Endothelial cell of umbilical vein (primary cell): ENCODE measurements around the gene ATG4D. TPM values are rescaled to one million over a fixed set of nuclear protein-coding genes. Genes with fewer than 3 reads are reported as not detected.
A peak's percentile ranks its signal among the peaks of the same experiment; 100 is the strongest.

Experiments
- BruUV-seq: library from RNA; stranded (reverse); fragments of 400-500 nt; replicated peaks from 2 replicates; lab custom pipeline; 2021; lab: Mats Ljungman, UMichigan
- CTCF ChIA-PET: fragments of 300-600, 350-600 bp; sonication (Branson Sonifier 250); formaldehyde crosslinking; loops from one replicate; lab custom pipeline; 2021; ENCODE audit warnings: antibody characterized with exemption, inconsistent platforms; lab: Charles Lee
- POLR2A ChIA-PET: fragments of 300-600, 350-600 bp; sonication (Branson Sonifier 250); formaldehyde crosslinking; loops from one replicate; lab custom pipeline; 2021; ENCODE audit warnings: antibody characterized with exemption, inconsistent platforms; lab: Charles Lee
- DNase-seq: peaks from one replicate; pipeline ENCODE4 v3.0.0-alpha.2; 2011; ENCODE audit warnings: low read depth, low spot score
- FAIRE-seq: peaks from 2 replicates; lab custom pipeline; 2011; peaks lifted over from hg19 to GRCh38; lab: Jason Lieb, UNC
- H2AFZ ChIP-seq: 2 replicates; pipeline ENCODE4 v1.6.0; 2012; ENCODE audit warnings: low read depth, low read length, control low read depth, inconsistent platforms
- H3K27ac ChIP-seq: 2 replicates; pipeline ENCODE4 v1.5.1; 2011; ENCODE audit warnings: low read depth, mild to moderate bottlenecking, control low read depth, low read length, moderate library complexity; ENCODE audit not compliant: insufficient read depth
- H3K27me3 ChIP-seq, 2 experiments: 2 replicates each; pipeline versions ENCODE4 v1.6.0 to v1.6.1; 2011; ENCODE audit warnings: low read length in 2 of 2, mixed read lengths in 1 of 2; ENCODE audit not compliant: control insufficient read depth in 2 of 2, insufficient read depth in 2 of 2
- H3K36me3 ChIP-seq, 2 experiments: 2 replicates in 1 of 2; 3 replicates in 1 of 2; pipeline ENCODE4 v1.5.1; 2011; ENCODE audit warnings: low read length in 2 of 2, mild to moderate bottlenecking in 1 of 2, moderate library complexity in 1 of 2; ENCODE audit not compliant: control insufficient read depth in 2 of 2, insufficient read depth in 2 of 2; ENCODE audit errors: extremely low read depth in 1 of 2
- H3K4me1 ChIP-seq: 3 replicates; pipeline ENCODE4 v1.5.1; 2011; ENCODE audit warnings: mild to moderate bottlenecking, low read length; ENCODE audit not compliant: control insufficient read depth, insufficient read depth; ENCODE audit errors: extremely low read depth
- H3K4me2 ChIP-seq: 2 replicates; pipeline ENCODE4 v1.6.1; 2011; ENCODE audit warnings: low read length, control low read depth, mixed read lengths; ENCODE audit not compliant: insufficient read depth
- H3K4me3 ChIP-seq, 3 experiments: fragments of 200-600 bp in 1 of 3; sonication (generic), shearing (Covaris generic) in 1 of 3; replicated peaks in 1 of 3; 2 replicates each; pipeline ENCODE4 v1.5.1; 2011 to 2016; ENCODE audit warnings: control low read depth in 3 of 3, low read length in 3 of 3, mild to moderate bottlenecking in 2 of 3, inconsistent platforms in 1 of 3, low read depth in 1 of 3, moderate library complexity in 1 of 3; ENCODE audit not compliant: insufficient read depth in 1 of 3
- H3K79me2 ChIP-seq: 2 replicates; pipeline ENCODE4 v1.6.0; 2012; ENCODE audit warnings: low read length, inconsistent platforms; ENCODE audit not compliant: control insufficient read depth, insufficient read depth
- H3K9ac ChIP-seq: replicated peaks from 2 replicates; pipeline ENCODE3; 2011; ENCODE audit warnings: low read length, control low read depth; ENCODE audit not compliant: insufficient read depth; ENCODE audit errors: extremely low read depth
- H3K9me1 ChIP-seq: replicated peaks from 3 replicates; pipeline ENCODE4 v1.6.0; 2011; ENCODE audit warnings: mild to moderate bottlenecking, low read length; ENCODE audit not compliant: control insufficient read depth, insufficient read depth; ENCODE audit errors: extremely low read depth
- H3K9me3 ChIP-seq: replicated peaks from 2 replicates; pipeline ENCODE4 v1.5.1; 2012; ENCODE audit warnings: low read length, inconsistent platforms; ENCODE audit not compliant: control insufficient read depth, insufficient read depth
- H4K20me1 ChIP-seq: replicated peaks from 2 replicates; pipeline ENCODE3; 2011; ENCODE audit warnings: mild to moderate bottlenecking, low read length; ENCODE audit not compliant: control insufficient read depth, insufficient read depth; ENCODE audit errors: extremely low read depth
- CTCF ChIP-seq, 2 donors: IDR thresholded peaks; 1 replicate in 1 of 2; 2 replicates in 1 of 2; pipeline ENCODE4 v1.5.1; 2011; ENCODE audit warnings: low read length in 2 of 2, mild to moderate bottlenecking in 2 of 2, moderate library complexity in 2 of 2, control low read depth in 1 of 2, inconsistent platforms in 1 of 2, low read depth in 1 of 2; ENCODE audit not compliant: insufficient read depth in 1 of 2; ENCODE audit errors: extremely low read depth in 1 of 2
- EZH2 ChIP-seq: IDR thresholded peaks from 2 replicates; pipeline ENCODE4 v1.6.1; 2012; ENCODE audit warnings: borderline replicate concordance, low read depth, mild to moderate bottlenecking, moderate library complexity, low read length, inconsistent platforms; ENCODE audit not compliant: severe bottlenecking
- FOS ChIP-seq: IDR thresholded peaks from 2 replicates; pipeline ENCODE4 v1.6.1; 2011; ENCODE audit warnings: mild to moderate bottlenecking, low read length, moderate library complexity, borderline replicate concordance; ENCODE audit not compliant: insufficient read depth
- GATA2 ChIP-seq: IDR thresholded peaks from 2 replicates; pipeline ENCODE4 v1.7.0; 2011; ENCODE audit warnings: low read depth, mild to moderate bottlenecking, moderate library complexity, mixed read lengths, low read length; ENCODE audit not compliant: insufficient read length, insufficient read depth
- JUN ChIP-seq: IDR thresholded peaks from 2 replicates; pipeline ENCODE4 v1.6.1; 2011; ENCODE audit warnings: borderline replicate concordance, low read depth; ENCODE audit not compliant: insufficient read length, insufficient read depth
- MAX ChIP-seq: IDR thresholded peaks from 2 replicates; pipeline ENCODE4 v1.6.1; 2011; ENCODE audit not compliant: insufficient read depth, insufficient read length
- MYC ChIP-seq: IDR thresholded peaks from one replicate; pipeline ENCODE4 v1.6.1; 2011; ENCODE audit warnings: mild to moderate bottlenecking, low read depth, low read length
- POLR2A ChIP-seq: IDR thresholded peaks from 2 replicates; pipeline ENCODE4 v1.6.1; 2012; ENCODE audit warnings: low read depth, mild to moderate bottlenecking, control low read depth, low read length
- POLR2AphosphoS5 ChIP-seq: IDR thresholded peaks from 2 replicates; pipeline ENCODE4 v1.6.1; 2012; ENCODE audit warnings: low read depth, mild to moderate bottlenecking, control low read depth, low read length, moderate library complexity; ENCODE audit not compliant: insufficient read depth
- dilution Hi-C: fragments of 300-500 bp; cut with MboI; formaldehyde crosslinking; loops from one replicate; pipeline ENCODE4 v1.15.0; 2019; ENCODE audit warnings: low sequenced_read_pairs; ENCODE audit not compliant: extremely low pct_ligation_motif_present
- intact Hi-C: fragments of 100-400 bp; cut with micrococcal nuclease; formaldehyde crosslinking; loops from one replicate; pipeline ENCODE4 v1.10.0; 2022
- polyA plus RNA-seq, 4 experiments: library from polyadenylated mRNA; depleted of rRNA in 3 of 4; stranded (reverse) in 3 of 4; unstranded in 1 of 4; fragments of >200 nt; gene quantifications; 2 replicates each; pipeline versions ENCODE4 v1.2.1 to v1.2.3, GENCODE V29; 2011 to 2012; ENCODE audit warnings: missing spikeins in 1 of 4
- total RNA-seq: library from RNA; stranded (reverse); gene quantifications from 2 replicates; pipeline ENCODE4 v1.2.3, GENCODE V29; 2021

Gene ATG4D
- total and polyA plus RNA-seq, 2 donors (not counting 3 experiments of a cell fraction or from before 2014, with no cell fraction given): 19.8 to 24.9 TPM

- dilution Hi-C loops (no loop called here), intact Hi-C loops (loop anchor here (5.0 kb wide), 1 partner anchor 187 kb away; no protein-coding TSS in a partner anchor)
- ChIA-PET POLR2A (no interaction called here), CTCF (interaction anchor here (2.7 kb wide), 1 partner anchor 189 kb away, joined by 12 read pairs; no protein-coding TSS in a partner anchor)
- Histone ChIP-seq H3K4me2 (no peak overlapping the region), H3K9ac (no peak overlapping the region), H3K4me1 (no peaks in the 10 kb centered on the region), H4K20me1 (no peaks in the 10 kb centered on the region), H3K9me1 (no peaks in the 10 kb centered on the region), H3K27ac (no peak overlapping the region), H3K79me2 (no peaks in the 10 kb centered on the region), H3K9me3 (no peaks in the 10 kb centered on the region), H3K4me3 (no peak overlapping the region), H3K36me3 (no peaks in the 10 kb centered on the region), H3K27me3 (peaks cover 21 to 29% of the 10 kb centered on the region in 2 experiments), H2AFZ (no peak overlapping the region)
- DNase-seq (no peak), FAIRE-seq (no peak)
- BruUV-seq: no TSS peak
- TF ChIP-seq FOS (no peak), POLR2A (no peak), CTCF (IDR thresholded peaks at IDR 0.05; ENCODE audit: extremely low read depth in 1 of 2, insufficient read depth in 1 of 2, low read depth in 1 of 2, low read length in 2 of 2) (peak; percentile 66 to 80)
Measured at GRCh38 chr19:10510301-10510802, 33.4 kb upstream of the ATG4D start.

GRCh38 chr19:10513223-10513622 lies 30.5 kb upstream of the ATG4D start:
- no peak overlapping the region for H3K4me2 ChIP-seq
- H3K9ac ChIP-seq: no peak overlapping the region
- H4K20me1 ChIP-seq: no peaks in the 10 kb centered on the region
- no peak overlapping the region for H3K4me3 ChIP-seq
- intact Hi-C loops: loop anchor here (5.0 kb wide), 1 partner anchor 184 kb away; no protein-coding TSS in a partner anchor
- ChIA-PET POLR2A (interaction anchor here (0.6 kb wide), 1 partner anchor 27 kb away, joined by 3 read pairs; no protein-coding TSS in a partner anchor), CTCF (interaction anchor here (1.3 kb wide), 1 partner anchor 27 kb away, joined by 3 read pairs; no protein-coding TSS in a partner anchor)
- DNase-seq (no peak), FAIRE-seq (no peak)
- H2AFZ ChIP-seq: no peak overlapping the region
- no peaks in the 10 kb centered on the region for H3K9me1 ChIP-seq
- no peak overlapping the region for H3K27ac ChIP-seq
- H3K36me3 ChIP-seq: no peaks in the 10 kb centered on the region
- no TSS peak for BruUV-seq
- H3K27me3 ChIP-seq: peaks cover 39 to 53% of the 10 kb centered on the region in 2 experiments
- H3K79me2 ChIP-seq: no peaks in the 10 kb centered on the region
- H3K4me1 ChIP-seq: peaks cover 2% of the 10 kb centered on the region
- no peaks in the 10 kb centered on the region for H3K9me3 ChIP-seq
- dilution Hi-C loops: no loop called here
- TF ChIP-seq GATA2 (no peak), POLR2A (no peak), MAX (no peak), JUN (no peak), POLR2AphosphoS5 (no peak), EZH2 (no peak), FOS (no peak), CTCF (IDR thresholded peaks at IDR 0.05; ENCODE audit: extremely low read depth in 1 of 2, insufficient read depth in 1 of 2, low read depth in 1 of 2, low read length in 2 of 2) (no peak), MYC (no peak)
